IMR-90 (cell line): ENCODE data around the gene NAT14. TPM values are rescaled to one million over a fixed set of nuclear protein-coding genes. Genes with fewer than 3 reads are reported as not detected.

Source experiments
- ATAC-seq: fragments of 200-7000 bp; cut with Tn5 transposase; 2 replicates; pipeline ENCODE4 v1.9.1; 2020; ENCODE audit warnings: low read depth, mild to moderate bottlenecking, moderate library complexity
- BruUV-seq: library from RNA; stranded (reverse); fragments of 400-500 nt; replicated peaks from 2 replicates; lab custom pipeline; 2021; lab: Mats Ljungman, UMichigan
- CTCF ChIA-PET: fragments of 300-600 bp; formaldehyde crosslinking; extraction: SDS; loops from one replicate; lab custom pipeline; 2021; ENCODE audit warnings: antibody characterized with exemption; lab: Yijun Ruan, JAX
- POLR2A ChIA-PET: fragments of 300-600 bp; sonication (Branson Sonifier 250); formaldehyde crosslinking; loops from one replicate; lab custom pipeline; 2022; ENCODE audit warnings: antibody characterized with exemption; ENCODE audit not compliant: unreplicated experiment; lab: Charles Lee
- DNase-seq: peaks from one replicate; pipeline ENCODE4 v3.0.0; 2013
- H2AFZ ChIP-seq: replicated peaks from 2 replicates; pipeline ENCODE3; 2013; ENCODE audit warnings: low read length, mild to moderate bottlenecking; ENCODE audit not compliant: poor library complexity
- H2AK5ac ChIP-seq: 2 replicates; pipeline ENCODE4 v1.6.1; 2013; ENCODE audit warnings: low read depth, low read length, inconsistent platforms
- H2AK9ac ChIP-seq: replicated peaks from 2 replicates; pipeline ENCODE3; 2013; ENCODE audit warnings: mild to moderate bottlenecking, low read depth, low read length, moderate library complexity; ENCODE audit not compliant: poor library complexity
- H2BK120ac ChIP-seq: 2 replicates; pipeline ENCODE4 v1.6.1; 2013; ENCODE audit warnings: low read depth, low read length, inconsistent platforms
- H2BK15ac ChIP-seq: 3 replicates; pipeline ENCODE4 v1.6.1; 2013; ENCODE audit warnings: low read depth, low read length, inconsistent platforms
- H2BK20ac ChIP-seq: 2 replicates; pipeline ENCODE4 v1.6.1; 2013; ENCODE audit warnings: low read depth, mild to moderate bottlenecking, inconsistent platforms, low read length, moderate library complexity
- H2BK5ac ChIP-seq: 2 replicates; pipeline ENCODE4 v1.6.1; 2013; ENCODE audit warnings: mild to moderate bottlenecking, low read depth, low read length, inconsistent platforms; ENCODE audit not compliant: poor library complexity, severe bottlenecking
- H3K14ac ChIP-seq: replicated peaks from 2 replicates; pipeline ENCODE4 v1.6.1; 2013; ENCODE audit warnings: low read depth, low read length, inconsistent platforms
- H3K18ac ChIP-seq: 2 replicates; pipeline ENCODE4 v1.6.1; 2013; ENCODE audit warnings: low read depth, low read length, control low read depth
- H3K23ac ChIP-seq: 2 replicates; pipeline ENCODE4 v1.6.1; 2013; ENCODE audit warnings: low read depth, low read length, inconsistent platforms
- H3K27ac ChIP-seq: 2 replicates; pipeline ENCODE4 v1.5.1; 2013; ENCODE audit warnings: mild to moderate bottlenecking, control low read depth, low read length; ENCODE audit not compliant: insufficient read depth
- H3K27me3 ChIP-seq: 2 replicates; pipeline ENCODE4 v1.6.1; 2013; ENCODE audit warnings: low read length; ENCODE audit not compliant: control insufficient read depth, insufficient read depth
- H3K36me3 ChIP-seq: 2 replicates; pipeline ENCODE4 v1.6.1; 2013; ENCODE audit warnings: low read length, mixed read lengths; ENCODE audit not compliant: control insufficient read depth, insufficient read depth
- H3K4ac ChIP-seq: 2 replicates; pipeline ENCODE4 v1.6.1; 2013; ENCODE audit warnings: low read depth, low read length, inconsistent platforms
- H3K4me1 ChIP-seq: 2 replicates; pipeline ENCODE4 v1.6.1; 2013; ENCODE audit warnings: low read length, mixed read lengths; ENCODE audit not compliant: control insufficient read depth, insufficient read depth
- H3K4me2 ChIP-seq: 2 replicates; pipeline ENCODE4 v1.6.1; 2013; ENCODE audit warnings: low read depth, mild to moderate bottlenecking, control low read depth, low read length, moderate library complexity
- H3K4me3 ChIP-seq: 2 replicates; pipeline ENCODE4 v1.5.1; 2013; ENCODE audit warnings: low read depth, mild to moderate bottlenecking, control low read depth, low read length, moderate library complexity; ENCODE audit not compliant: insufficient read depth
- H3K56ac ChIP-seq: 2 replicates; pipeline ENCODE4 v1.6.1; 2013; ENCODE audit warnings: low read length, inconsistent platforms; ENCODE audit not compliant: insufficient read depth; ENCODE audit errors: extremely low read depth
- H3K79me1 ChIP-seq, 2 experiments: 2 replicates each; pipeline ENCODE4 v1.6.1; 2013; ENCODE audit warnings: low read length in 2 of 2, inconsistent platforms in 1 of 2, low read depth in 1 of 2
- H3K9ac ChIP-seq: 2 replicates; pipeline ENCODE4 v1.6.1; 2013; ENCODE audit warnings: low read depth, low read length, control low read depth
- H3K9me1 ChIP-seq: 2 replicates; pipeline ENCODE4 v1.6.1; 2013; ENCODE audit warnings: low read length, inconsistent platforms; ENCODE audit not compliant: insufficient read depth
- H3K9me3 ChIP-seq: 2 replicates; pipeline ENCODE4 v1.6.1; 2013; ENCODE audit warnings: low read length; ENCODE audit not compliant: control insufficient read depth, insufficient read depth
- H4K20me1 ChIP-seq: 2 replicates; pipeline ENCODE4 v1.6.1; 2013; ENCODE audit warnings: low read length, inconsistent platforms; ENCODE audit not compliant: insufficient read depth
- H4K5ac ChIP-seq: 2 replicates; pipeline ENCODE4 v1.6.1; 2013; ENCODE audit warnings: mild to moderate bottlenecking, low read depth, low read length, control low read depth
- H4K8ac ChIP-seq, 2 experiments: 2 replicates each; pipeline ENCODE4 v1.6.1; 2013; ENCODE audit warnings: low read depth in 2 of 2, low read length in 2 of 2, control low read depth in 1 of 2, inconsistent platforms in 1 of 2
- H4K91ac ChIP-seq: 2 replicates; pipeline ENCODE4 v1.6.1; 2013; ENCODE audit warnings: low read depth, low read length, inconsistent platforms; ENCODE audit not compliant: insufficient read depth
- BHLHE40 ChIP-seq: fragments of 150-350 bp; IDR thresholded peaks from 2 replicates; pipeline ENCODE4 v1.6.1; 2016; ENCODE audit warnings: mild to moderate bottlenecking, low read depth, low read length
- CTCF ChIP-seq: conservative IDR thresholded peaks from 2 replicates; pipeline ENCODE4 v1.5.1; 2012; ENCODE audit warnings: mild to moderate bottlenecking, low read depth, low read length, improper control_type of control experiment
- FOS ChIP-seq: fragments of 150-350 bp; IDR thresholded peaks from 2 replicates; pipeline ENCODE4 v1.6.1; 2016; ENCODE audit warnings: low read depth, low read length
- MAZ ChIP-seq: IDR thresholded peaks from 2 replicates; pipeline ENCODE4 v1.6.1; 2012; ENCODE audit warnings: low read depth, mild to moderate bottlenecking, low read length, improper control_type of control experiment, moderate library complexity, borderline replicate concordance
- MXI1 ChIP-seq: IDR thresholded peaks from 2 replicates; pipeline ENCODE4 v1.6.1; 2012; ENCODE audit warnings: low read depth, mild to moderate bottlenecking, low read length, moderate library complexity, borderline replicate concordance
- NFE2L2 ChIP-seq: fragments of 150-350 bp; IDR thresholded peaks from 2 replicates; pipeline ENCODE4 v1.6.1; 2016; ENCODE audit warnings: low read depth, mild to moderate bottlenecking, low read length
- POLR2A ChIP-seq: IDR thresholded peaks from 2 replicates; pipeline ENCODE4 v1.6.1; 2012; ENCODE audit warnings: mild to moderate bottlenecking, low read depth, low read length
- RAD21 ChIP-seq: IDR thresholded peaks from 2 replicates; pipeline ENCODE4 v1.6.1; 2012; ENCODE audit warnings: low read length, improper control_type of control experiment
- RCOR1 ChIP-seq: IDR thresholded peaks from 2 replicates; pipeline ENCODE4 v1.6.1; 2012; ENCODE audit warnings: mild to moderate bottlenecking, low read length, improper control_type of control experiment; ENCODE audit not compliant: insufficient replicate concordance
- RFX5 ChIP-seq: IDR thresholded peaks from 2 replicates; pipeline ENCODE4 v1.8.0; 2012; ENCODE audit warnings: low read depth, mild to moderate bottlenecking, low read length, moderate library complexity
- SMC3 ChIP-seq: fragments of 150-350 bp; IDR thresholded peaks from 2 replicates; pipeline ENCODE4 v1.6.1; 2016; ENCODE audit warnings: low read depth, mild to moderate bottlenecking, antibody characterized with exemption, low read length, moderate library complexity
- WGBS, 2 experiments: methylation state at CpG; one replicate each; pipeline versions ENCODE4 v1.1.5 to v1.1.7; 2013; ENCODE audit warnings: missing lambda C conversion rate in 2 of 2; ENCODE audit not compliant: insufficient read length in 1 of 2; ENCODE audit errors: extremely low coverage in 2 of 2; 5-methylcytosine and 5-hydroxymethylcytosine counted together
- dilution Hi-C: fragments of 300-500 bp; cut with HindIII; formaldehyde crosslinking; loops from one replicate; pipeline ENCODE4 v1.14.3; 2018; ENCODE audit warnings: low sequenced_read_pairs; ENCODE audit not compliant: unreplicated experiment
- in situ Hi-C: fragments of 300-500 bp; cut with MboI; formaldehyde crosslinking; loops from 3 replicates; pipeline ENCODE4 v1.14.3; 2019; ENCODE audit warnings: low sequenced_read_pairs, inconsistent platforms, mixed read lengths
- intact Hi-C: fragments of 100-400 bp; cut with micrococcal nuclease; formaldehyde crosslinking; loops from 2 replicates; pipeline ENCODE4 v1.10.0; 2022
- polyA plus RNA-seq, 3 experiments: library from polyadenylated mRNA; depleted of rRNA; stranded (reverse); fragments of >200 nt; gene quantifications; 2 replicates each; pipeline ENCODE4 v1.2.3, GENCODE V29; 2012; ENCODE audit warnings: low replicate concordance in 1 of 3
- total RNA-seq: library from RNA; depleted of rRNA; stranded (reverse); fragments of >200 nt; gene quantifications from 2 replicates; pipeline ENCODE4 v1.2.3, GENCODE V29; 2012

Gene NAT14
- total and polyA plus RNA-seq, 2 of the 4 experiments (the other 2 are of a cell fraction): 4.3 to 41.2 TPM

- Histone ChIP-seq H4K91ac (no peak overlapping the region), H4K5ac (no peak overlapping the region), H4K20me1 (0 out of 2 replicates have a peak, but pooled peaks cover 4% of the 10 kb centered on the region), H3K79me1 (peaks cover 5 to 31% of the 10 kb centered on the region in 2 experiments), H3K9me3 (no peaks in the 10 kb centered on the region), H3K14ac (no peak overlapping the region), H3K27ac (no peak overlapping the region), H3K9ac (no peak overlapping the region), H3K4me1 (peaks cover 45% of the 10 kb centered on the region), H3K4me2 (no peak overlapping the region), H3K18ac (no peak overlapping the region), H2AK9ac (peak overlapping the region; percentile 61), H3K4ac (peak overlapping the region; percentile 35; the same call in 1 of the 2 replicates), H3K4me3 (no peak overlapping the region), H2AFZ (peak overlapping the region; percentile 72), H2BK20ac (no peak overlapping the region), H2AK5ac (peak overlapping the region; percentile 27; the same call in 1 of the 2 replicates), H3K9me1 (peaks cover 7% of the 10 kb centered on the region), H2BK120ac (no peak overlapping the region), H4K8ac (no peak overlapping the region), H2BK5ac (no peak overlapping the region), H3K27me3 (no peaks in the 10 kb centered on the region), H3K56ac (no peak overlapping the region), H2BK15ac (no peak overlapping the region; the same call in 2 of the 3 replicates), H3K36me3 (no peaks in the 10 kb centered on the region), H3K23ac (no peak overlapping the region)
- intact Hi-C loops: no loop called here
- TF ChIP-seq POLR2A (no peak), SMC3 (no peak), CTCF (no peak), RFX5 (no peak), FOS (no peak), NFE2L2 (no peak), MXI1 (no peak), BHLHE40 (no peak), MAZ (no peak), RAD21 (no peak), RCOR1 (no peak)
- DNase-seq: no peak
- CTCF ChIA-PET: interaction anchor here (0.5 to 1.0 kb wide), 2 partner anchors 13 to 121 kb away, joined by 3 read pairs; no protein-coding TSS in a partner anchor
- in situ Hi-C loops: loop anchor here (25.0 kb wide), 1 partner anchor 1028 kb away; the partner anchor contains the start of genes CDC42EP5 and LENG9
- 81% methylated on average over 14 of the region's 52 CpGs; no CpG with 5 or more reads in 1 of the 2 experiments for WGBS, 2 experiments
- BruUV-seq: no TSS peak
- no peak for ATAC-seq
- POLR2A ChIA-PET: no interaction called here
- dilution Hi-C loops: no loop called here
Measured at GRCh38 chr19:55490478-55491432, 5.8 kb downstream of the NAT14 start.
